Memory B cell (primary cell): ENCODE data around the gene CAMK2N1.
A peak's percentile ranks its signal among the peaks of the same experiment; 100 is the strongest.

Source experiments
- ATAC-seq: fragments of 150-1000 bp; cut with Tn5 transposase; 2 replicates; pipeline ENCODE4 v1.10.0; 2021; ENCODE audit warnings: low read depth, mild to moderate bottlenecking, moderate library complexity
- DNase-seq, 2 donors: peaks; one replicate each; pipeline ENCODE4 v3.0.0; 2022; ENCODE audit warnings: low spot score in 2 of 2
- H3K27ac Mint-ChIP-seq: one replicate; pipeline ENCODE4 v1.8.0; 2022; ENCODE audit warnings: mild to moderate bottlenecking, moderate library complexity, mixed read lengths
- H3K27me3 Mint-ChIP-seq: one replicate; pipeline ENCODE4 v1.8.0; 2022; ENCODE audit warnings: mixed read lengths
- H3K36me3 Mint-ChIP-seq: one replicate; pipeline ENCODE4 v1.8.0; 2022; ENCODE audit warnings: mild to moderate bottlenecking, mixed read lengths
- H3K4me1 Mint-ChIP-seq: one replicate; pipeline ENCODE4 v1.8.0; 2022; ENCODE audit warnings: mixed read lengths
- H3K4me3 Mint-ChIP-seq: one replicate; pipeline ENCODE4 v1.8.0; 2022; ENCODE audit warnings: mild to moderate bottlenecking, moderate library complexity, mixed read lengths
- H3K9me3 Mint-ChIP-seq: one replicate; pipeline ENCODE4 v1.8.0; 2022; ENCODE audit warnings: mixed read lengths

Gene CAMK2N1

GRCh38 chr1:20491866-20492265 is 5.9 kb upstream of the CAMK2N1 start:
- peaks cover 6% of the 10 kb centered on the region for H3K4me1 Mint-ChIP-seq
- no peak for DNase-seq
- peaks cover 6% of the 10 kb centered on the region for H3K27me3 Mint-ChIP-seq
- no peak for ATAC-seq
- no peak overlapping the region for H3K4me3 Mint-ChIP-seq
- no peaks in the 10 kb centered on the region for H3K36me3 Mint-ChIP-seq
- H3K27ac Mint-ChIP-seq = no peak overlapping the region
- no peaks in the 10 kb centered on the region for H3K9me3 Mint-ChIP-seq

- Mint-ChIP-seq H3K27me3 (peaks cover 6% of the 10 kb centered on the region), H3K27ac (no peak overlapping the region), H3K9me3 (no peaks in the 10 kb centered on the region), H3K4me1 (peaks cover 6% of the 10 kb centered on the region), H3K36me3 (no peaks in the 10 kb centered on the region), H3K4me3 (no peak overlapping the region)
- DNase-seq (no peak), ATAC-seq (no peak)
Measured at GRCh38 chr1:20491178-20491577, 5.2 kb upstream of the CAMK2N1 start.

- peaks cover 19% of the 10 kb centered on the region for H3K4me1 Mint-ChIP-seq
- H3K4me3 Mint-ChIP-seq = peak overlapping the region; percentile 73
- peaks cover 19% of the 10 kb centered on the region for H3K27me3 Mint-ChIP-seq
- no peaks in the 10 kb centered on the region for H3K9me3 Mint-ChIP-seq
- peak overlapping the region; percentile 13 for H3K27ac Mint-ChIP-seq
- peaks cover 6% of the 10 kb centered on the region for H3K36me3 Mint-ChIP-seq
- ATAC-seq (no peak), DNase-seq (no peak)
Measured at GRCh38 chr1:20487236-20487590, 1.2 kb upstream of the CAMK2N1 start.

GRCh38 chr1:20486457-20487235 is 636 bp upstream of the CAMK2N1 start:
- Mint-ChIP-seq H3K4me1 (peaks cover 19% of the 10 kb centered on the region), H3K9me3 (no peaks in the 10 kb centered on the region), H3K4me3 (peak overlapping the region; percentile 73), H3K36me3 (peaks cover 6% of the 10 kb centered on the region), H3K27me3 (peaks cover 20% of the 10 kb centered on the region), H3K27ac (peak overlapping the region; percentile 13)
- peak; percentile 14 to 32 for DNase-seq
- peak; percentile 9 for ATAC-seq

- Mint-ChIP-seq H3K27me3 (peaks cover 24% of the 10 kb centered on the region), H3K9me3 (no peaks in the 10 kb centered on the region), H3K36me3 (peaks cover 6% of the 10 kb centered on the region), H3K4me3 (peak overlapping the region; percentile 81), H3K4me1 (peaks cover 19% of the 10 kb centered on the region), H3K27ac (no peak overlapping the region)
- DNase-seq = peak in 1 of 2 donors; percentile 38
- peak; percentile 4 for ATAC-seq
Measured at GRCh38 chr1:20484519-20485462, 1.2 kb downstream of the CAMK2N1 start.

- no peak for ATAC-seq
- no peaks in the 10 kb centered on the region for H3K9me3 Mint-ChIP-seq
- peak overlapping the region; percentile 81 for H3K4me3 Mint-ChIP-seq
- no peak overlapping the region for H3K27ac Mint-ChIP-seq
- H3K27me3 Mint-ChIP-seq = peaks cover 24% of the 10 kb centered on the region
- peak in 1 of 2 donors; percentile 25 for DNase-seq
- H3K4me1 Mint-ChIP-seq = peaks cover 19% of the 10 kb centered on the region
- peaks cover 6% of the 10 kb centered on the region for H3K36me3 Mint-ChIP-seq
Measured at GRCh38 chr1:20483833-20484518, 2.0 kb downstream of the CAMK2N1 start.

- no peak for ATAC-seq
- DNase-seq = no peak
- Mint-ChIP-seq H3K4me3 (peak overlapping the region; percentile 71), H3K9me3 (no peaks in the 10 kb centered on the region), H3K36me3 (peaks cover 6% of the 10 kb centered on the region), H3K27ac (peak overlapping the region; percentile 62), H3K4me1 (peaks cover 19% of the 10 kb centered on the region), H3K27me3 (peaks cover 26% of the 10 kb centered on the region)
Measured at GRCh38 chr1:20483098-20483832, 2.7 kb downstream of the CAMK2N1 start.

GRCh38 chr1:20481643-20482498 is 4.1 kb downstream of the CAMK2N1 start:
- peaks cover 16% of the 10 kb centered on the region for H3K4me1 Mint-ChIP-seq
- no peak overlapping the region for H3K4me3 Mint-ChIP-seq
- peaks cover 27% of the 10 kb centered on the region for H3K27me3 Mint-ChIP-seq
- no peaks in the 10 kb centered on the region for H3K9me3 Mint-ChIP-seq
- ATAC-seq (no peak), DNase-seq (no peak)
- peaks cover 6% of the 10 kb centered on the region for H3K36me3 Mint-ChIP-seq
- no peak overlapping the region for H3K27ac Mint-ChIP-seq

- H3K27me3 Mint-ChIP-seq = peaks cover 30% of the 10 kb centered on the region
- no peak overlapping the region for H3K4me3 Mint-ChIP-seq
- no peaks in the 10 kb centered on the region for H3K9me3 Mint-ChIP-seq
- DNase-seq (no peak), ATAC-seq (no peak)
- H3K36me3 Mint-ChIP-seq = peaks cover 6% of the 10 kb centered on the region
- peaks cover 16% of the 10 kb centered on the region for H3K4me1 Mint-ChIP-seq
- no peak overlapping the region for H3K27ac Mint-ChIP-seq
Measured at GRCh38 chr1:20480951-20481617, 4.9 kb downstream of the CAMK2N1 start.

- H3K36me3 Mint-ChIP-seq = peaks cover 6% of the 10 kb centered on the region
Measured at GRCh38 chr1:20480243-20480944, 5.6 kb downstream of the CAMK2N1 start.

GRCh38 chr1:20479840-20480239 is 6.2 kb downstream of the CAMK2N1 start:
- H3K27me3 Mint-ChIP-seq = peaks cover 32% of the 10 kb centered on the region

More at GRCh38 chr1:20480243-20480944, 5.6 kb downstream of the CAMK2N1 start:
- H3K27me3 Mint-ChIP-seq = peaks cover 28% of the 10 kb centered on the region
- DNase-seq (no peak), ATAC-seq (no peak)
- H3K27ac Mint-ChIP-seq = no peak overlapping the region
- no peak overlapping the region for H3K4me3 Mint-ChIP-seq
- peaks cover 13% of the 10 kb centered on the region for H3K4me1 Mint-ChIP-seq
- H3K9me3 Mint-ChIP-seq = no peaks in the 10 kb centered on the region

More at GRCh38 chr1:20479840-20480239, 6.2 kb downstream of the CAMK2N1 start:
- no peaks in the 10 kb centered on the region for H3K9me3 Mint-ChIP-seq
- no peak overlapping the region for H3K27ac Mint-ChIP-seq
- H3K4me1 Mint-ChIP-seq = peaks cover 13% of the 10 kb centered on the region
- no peak for DNase-seq
- ATAC-seq = no peak
- no peak overlapping the region for H3K4me3 Mint-ChIP-seq
- peaks cover 6% of the 10 kb centered on the region for H3K36me3 Mint-ChIP-seq
